Measurements from ENCODE around the gene ZFAND3. TPM values are rescaled to one million over a fixed set of nuclear protein-coding genes. Genes with fewer than 3 reads are reported as not detected.

The ZFAND3 gene
- total RNA-seq, 3 donors from 2014 or later, result 34.1 to 53.0 (median 36.0) TPM

DNA sequence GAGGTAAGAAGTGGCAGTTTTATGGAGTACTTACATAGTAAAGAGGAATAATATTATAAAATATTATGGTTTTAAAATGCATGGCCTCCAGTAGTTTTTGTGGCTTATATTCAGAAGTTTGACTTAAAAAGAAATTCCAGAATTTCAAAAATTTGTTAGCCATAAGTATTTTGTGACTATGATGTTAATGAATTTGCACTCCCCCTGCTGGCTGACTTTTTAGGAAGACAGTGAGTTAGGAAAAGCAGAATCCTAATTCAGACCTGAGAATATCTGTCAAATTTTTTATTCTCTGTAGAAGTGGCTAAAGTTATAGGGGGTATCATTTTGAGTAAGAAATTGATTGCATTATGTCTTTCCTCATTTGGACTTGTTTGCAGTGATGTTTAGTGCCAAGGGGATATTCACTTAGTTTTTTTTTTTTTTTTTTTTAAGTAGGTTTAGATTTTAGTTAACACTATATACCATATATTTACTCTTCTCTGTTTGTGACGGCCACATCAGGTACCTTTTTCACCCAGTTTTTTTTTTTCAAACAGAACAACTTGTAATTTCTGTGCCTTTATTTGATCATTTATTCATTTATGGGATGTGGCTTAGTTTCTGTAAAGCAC lies 40.8 kb downstream of the ZFAND3 start:
- no peaks in the 10 kb centered on the region for H3K4me1 ChIP-seq
- H3K27ac ChIP-seq, result no peak overlapping the region
- no peaks in the 10 kb centered on the region for H3K36me3 ChIP-seq
- no peak for DNase-seq (ENCODE audit: low spot score in 2 of 2)
- TF ChIP-seq POLR2AphosphoS5 (IDR thresholded peaks at IDR 0.05), result no peak
- TF ChIP-seq, protein P1, sequence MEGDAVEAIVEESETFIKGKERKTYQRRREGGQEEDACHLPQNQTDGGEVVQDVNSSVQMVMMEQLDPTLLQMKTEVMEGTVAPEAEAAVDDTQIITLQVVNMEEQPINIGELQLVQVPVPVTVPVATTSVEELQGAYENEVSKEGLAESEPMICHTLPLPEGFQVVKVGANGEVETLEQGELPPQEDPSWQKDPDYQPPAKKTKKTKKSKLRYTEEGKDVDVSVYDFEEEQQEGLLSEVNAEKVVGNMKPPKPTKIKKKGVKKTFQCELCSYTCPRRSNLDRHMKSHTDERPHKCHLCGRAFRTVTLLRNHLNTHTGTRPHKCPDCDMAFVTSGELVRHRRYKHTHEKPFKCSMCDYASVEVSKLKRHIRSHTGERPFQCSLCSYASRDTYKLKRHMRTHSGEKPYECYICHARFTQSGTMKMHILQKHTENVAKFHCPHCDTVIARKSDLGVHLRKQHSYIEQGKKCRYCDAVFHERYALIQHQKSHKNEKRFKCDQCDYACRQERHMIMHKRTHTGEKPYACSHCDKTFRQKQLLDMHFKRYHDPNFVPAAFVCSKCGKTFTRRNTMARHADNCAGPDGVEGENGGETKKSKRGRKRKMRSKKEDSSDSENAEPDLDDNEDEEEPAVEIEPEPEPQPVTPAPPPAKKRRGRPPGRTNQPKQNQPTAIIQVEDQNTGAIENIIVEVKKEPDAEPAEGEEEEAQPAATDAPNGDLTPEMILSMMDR (IDR thresholded peaks at IDR 0.05), result peak; percentile 34 to 56 (median 48)
- H3K27me3 ChIP-seq, result no peaks in the 10 kb centered on the region
- H3K4me3 ChIP-seq, result no peak overlapping the region
- H3K9me3 ChIP-seq, result no peaks in the 10 kb centered on the region
- intact Hi-C loops (cut with DNase I; ENCODE audit: low total_unique reads), result no loop called here

DNA sequence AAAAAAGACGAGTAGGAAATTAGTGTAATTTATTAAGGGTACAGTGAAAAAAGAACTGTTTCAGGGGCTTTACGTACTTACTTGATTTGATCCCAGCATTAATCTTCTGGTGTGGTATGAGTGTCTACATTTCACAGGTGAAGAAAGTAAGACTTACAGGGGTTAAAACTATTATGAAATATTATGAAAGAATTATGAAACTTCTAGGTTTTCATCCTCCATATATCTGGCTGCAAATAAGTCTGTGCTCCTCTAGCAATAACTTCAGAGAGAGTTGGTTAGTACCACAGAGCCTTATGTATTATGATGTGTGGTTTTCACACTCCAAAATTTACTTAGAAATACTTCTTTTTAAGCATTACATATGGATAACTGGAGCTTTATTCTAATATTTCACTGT lies 41.9 kb downstream of the ZFAND3 start:
- no peaks in the 10 kb centered on the region for H3K27me3 ChIP-seq
- H3K27ac ChIP-seq, result no peak overlapping the region
- no peaks in the 10 kb centered on the region for H3K4me1 ChIP-seq
- no peak for DNase-seq (ENCODE audit: low spot score in 2 of 2)
- TF ChIP-seq, protein P1 (IDR thresholded peaks at IDR 0.05), result no peak
- TF ChIP-seq POLR2AphosphoS5 (IDR thresholded peaks at IDR 0.05) (no peak), POLR2A (IDR thresholded peaks at IDR 0.05) (no peak)
- intact Hi-C loops (cut with DNase I; ENCODE audit: low total_unique reads), result no loop called here
- no peaks in the 10 kb centered on the region for H3K9me3 ChIP-seq
- H3K36me3 ChIP-seq, result no peaks in the 10 kb centered on the region
- no peak overlapping the region for H3K4me3 ChIP-seq

DNA sequence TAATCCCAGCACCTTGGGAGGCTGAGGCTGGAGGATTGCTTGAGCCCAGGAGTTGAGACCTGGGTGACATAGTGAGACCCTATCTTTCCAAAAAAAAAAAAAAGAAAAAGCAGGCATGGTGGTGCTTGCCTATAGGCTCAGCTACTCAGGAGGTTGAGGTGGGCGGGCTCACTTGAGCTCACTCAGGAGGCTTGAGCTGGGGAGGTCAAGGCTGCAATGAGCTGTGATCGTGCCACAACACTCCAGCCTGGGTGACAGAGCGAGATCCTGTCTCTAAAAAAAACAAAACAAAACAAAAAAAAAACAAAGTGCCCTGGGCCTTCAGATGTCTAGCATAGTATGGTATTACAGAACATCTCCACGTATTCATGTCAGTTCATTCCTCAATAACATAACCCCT lies 42.9 kb downstream of the ZFAND3 start:
- H3K9me3 ChIP-seq, result no peaks in the 10 kb centered on the region
- no peak for TF ChIP-seq POLR2AphosphoS5 (IDR thresholded peaks at IDR 0.05)
- TF ChIP-seq POLR2A (IDR thresholded peaks at IDR 0.05), result no peak
- TF ChIP-seq, protein P1 (IDR thresholded peaks at IDR 0.05), result no peak
- no peaks in the 10 kb centered on the region for H3K4me1 ChIP-seq
- no peaks in the 10 kb centered on the region for H3K36me3 ChIP-seq
- no peak for DNase-seq (ENCODE audit: low spot score in 2 of 2)
- H3K4me3 ChIP-seq, result no peak overlapping the region
- intact Hi-C loops (cut with DNase I; ENCODE audit: low total_unique reads), result no loop called here
- H3K27ac ChIP-seq, result no peak overlapping the region
- H3K27me3 ChIP-seq, result no peaks in the 10 kb centered on the region

DNA sequence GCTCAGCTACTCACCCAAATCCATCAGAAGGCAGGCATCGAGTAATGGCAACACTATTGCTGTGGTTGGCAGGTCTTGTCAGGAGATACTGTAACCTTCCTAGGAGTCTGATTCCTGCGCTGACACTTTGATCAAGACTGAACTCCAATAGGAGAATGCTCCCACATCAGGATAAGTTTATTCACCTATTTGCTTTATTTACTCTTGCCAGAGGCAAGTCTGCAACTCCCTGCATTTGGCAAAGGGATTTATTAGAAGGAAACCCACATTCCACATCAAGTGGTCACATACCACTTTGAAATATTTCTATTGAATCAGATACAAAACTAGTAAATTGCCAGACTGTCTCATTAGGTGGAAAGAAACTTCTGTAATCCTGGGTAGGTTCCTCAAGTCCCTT lies 43.5 kb downstream of the ZFAND3 start:
- H3K27ac ChIP-seq, result no peak overlapping the region
- H3K4me1 ChIP-seq, result no peaks in the 10 kb centered on the region
- no peaks in the 10 kb centered on the region for H3K9me3 ChIP-seq
- TF ChIP-seq POLR2A (IDR thresholded peaks at IDR 0.05), result no peak
- TF ChIP-seq POLR2AphosphoS5 (IDR thresholded peaks at IDR 0.05), result no peak
- TF ChIP-seq, protein P1 (IDR thresholded peaks at IDR 0.05), result no peak
- intact Hi-C loops (cut with DNase I; ENCODE audit: low total_unique reads), result no loop called here
- H3K4me3 ChIP-seq, result no peak overlapping the region
- no peaks in the 10 kb centered on the region for H3K36me3 ChIP-seq
- no peaks in the 10 kb centered on the region for H3K27me3 ChIP-seq
- DNase-seq (ENCODE audit: low spot score in 2 of 2), result no peak

DNA sequence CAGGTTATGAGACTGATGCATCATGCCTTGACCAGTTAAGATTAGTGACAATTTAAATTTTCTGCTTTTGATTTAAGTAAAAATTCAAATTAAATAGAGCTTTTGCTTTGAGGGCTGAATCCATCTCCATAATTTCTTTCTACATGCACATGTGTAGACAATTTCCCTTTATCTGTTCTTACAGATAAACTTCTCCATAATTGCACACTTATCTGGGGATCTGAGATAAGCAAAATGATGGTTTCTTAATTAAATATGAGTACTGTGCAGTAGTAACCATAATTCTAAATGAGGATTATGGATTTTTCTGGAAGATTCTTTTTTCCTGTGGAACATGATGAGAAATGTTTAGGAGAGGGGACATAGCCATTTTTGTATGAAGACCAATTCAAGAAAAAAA lies 44.7 kb downstream of the ZFAND3 start:
- H3K36me3 ChIP-seq, result no peaks in the 10 kb centered on the region
- no peaks in the 10 kb centered on the region for H3K4me1 ChIP-seq
- H3K27me3 ChIP-seq, result no peaks in the 10 kb centered on the region
- H3K9me3 ChIP-seq, result no peaks in the 10 kb centered on the region
- intact Hi-C loops (cut with DNase I; ENCODE audit: low total_unique reads), result no loop called here
- DNase-seq (ENCODE audit: low spot score in 2 of 2), result no peak
- no peak overlapping the region for H3K27ac ChIP-seq
- no peak overlapping the region for H3K4me3 ChIP-seq
- TF ChIP-seq POLR2AphosphoS5 (IDR thresholded peaks at IDR 0.05), result no peak
- no peak for TF ChIP-seq POLR2A (IDR thresholded peaks at IDR 0.05)
- TF ChIP-seq, protein P1 (IDR thresholded peaks at IDR 0.05), result no peak
